ENCODE data around the gene LONRF3. TPM values are rescaled to one million over a fixed set of nuclear protein-coding genes. Genes with fewer than 3 reads are reported as not detected.
"Not testable (repeated sequence)": the region's sequence is repeated elsewhere in the genome, so short reads cannot be mapped to it uniquely, and the experiment has no call there.

LONRF3 gene
- total RNA-seq, 3 donors from 2014 or later, result 8.1 to 16.2 (median 9.8) TPM

DNA sequence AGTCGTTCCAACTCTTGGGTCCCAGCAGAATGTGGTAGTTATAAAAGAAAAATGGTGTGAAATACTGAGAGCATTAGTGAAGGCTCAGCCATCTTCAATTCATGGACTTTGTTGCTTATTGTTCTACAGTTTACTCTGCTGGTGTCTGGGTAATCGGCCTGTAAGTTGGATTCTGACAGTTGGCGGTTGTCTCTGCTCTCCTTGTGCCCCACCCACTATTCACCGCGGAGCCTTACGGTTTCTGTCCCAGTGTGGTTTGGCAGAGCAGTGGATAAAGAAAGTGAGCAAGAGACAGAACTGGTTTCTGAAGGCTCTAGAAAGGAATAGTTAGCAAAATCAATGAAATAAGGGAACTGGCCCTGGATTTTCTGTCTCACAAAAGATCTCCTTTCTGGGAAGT is 9.1 kb downstream of the LONRF3 start:
- Histone ChIP-seq H3K4me1 (ENCODE audit: low read depth) (no peaks in the 10 kb centered on the region), H3K36me3 (ENCODE audit: low read depth) (no peaks in the 10 kb centered on the region), H3K4me3 (no peak overlapping the region), H3K9me3 (no peaks in the 10 kb centered on the region)
- ATAC-seq, result peak; percentile 77
- peak in 2 of 3 donors; percentile 52 for DNase-seq
- TF ChIP-seq, protein P1, sequence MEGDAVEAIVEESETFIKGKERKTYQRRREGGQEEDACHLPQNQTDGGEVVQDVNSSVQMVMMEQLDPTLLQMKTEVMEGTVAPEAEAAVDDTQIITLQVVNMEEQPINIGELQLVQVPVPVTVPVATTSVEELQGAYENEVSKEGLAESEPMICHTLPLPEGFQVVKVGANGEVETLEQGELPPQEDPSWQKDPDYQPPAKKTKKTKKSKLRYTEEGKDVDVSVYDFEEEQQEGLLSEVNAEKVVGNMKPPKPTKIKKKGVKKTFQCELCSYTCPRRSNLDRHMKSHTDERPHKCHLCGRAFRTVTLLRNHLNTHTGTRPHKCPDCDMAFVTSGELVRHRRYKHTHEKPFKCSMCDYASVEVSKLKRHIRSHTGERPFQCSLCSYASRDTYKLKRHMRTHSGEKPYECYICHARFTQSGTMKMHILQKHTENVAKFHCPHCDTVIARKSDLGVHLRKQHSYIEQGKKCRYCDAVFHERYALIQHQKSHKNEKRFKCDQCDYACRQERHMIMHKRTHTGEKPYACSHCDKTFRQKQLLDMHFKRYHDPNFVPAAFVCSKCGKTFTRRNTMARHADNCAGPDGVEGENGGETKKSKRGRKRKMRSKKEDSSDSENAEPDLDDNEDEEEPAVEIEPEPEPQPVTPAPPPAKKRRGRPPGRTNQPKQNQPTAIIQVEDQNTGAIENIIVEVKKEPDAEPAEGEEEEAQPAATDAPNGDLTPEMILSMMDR (IDR thresholded peaks at IDR 0.05), result no peak
- intact Hi-C loops (cut with DNase I, micrococcal nuclease), result no loop called here

DNA sequence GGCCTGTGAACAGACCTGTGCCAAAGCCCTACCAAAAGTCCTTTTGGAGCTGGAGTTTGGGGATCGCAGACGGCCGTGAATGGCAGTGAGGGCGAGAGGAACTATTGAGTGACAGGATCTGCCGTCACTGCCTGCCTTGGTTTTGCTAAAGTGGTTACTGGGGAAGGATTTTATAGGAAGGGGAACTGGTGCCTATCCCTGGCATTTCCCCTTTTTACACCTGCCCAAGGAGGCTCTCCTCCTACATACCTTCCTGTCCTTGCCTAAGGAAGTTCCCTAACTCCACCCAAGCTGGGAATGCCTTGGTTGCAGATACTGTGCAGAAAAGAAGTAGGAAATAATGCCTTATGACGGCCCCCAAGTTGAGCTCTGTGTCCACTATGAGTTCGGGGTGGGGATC is 14.5 kb downstream of the LONRF3 start:
- no peaks in the 10 kb centered on the region for H3K36me3 ChIP-seq (ENCODE audit: low read depth)
- intact Hi-C loops (cut with DNase I, micrococcal nuclease), result no loop called here
- TF ChIP-seq, protein P1 (IDR thresholded peaks at IDR 0.05), result no peak
- no peaks in the 10 kb centered on the region for H3K4me1 ChIP-seq (ENCODE audit: low read depth)
- H3K4me3 ChIP-seq, result no peak overlapping the region
- no peak for ATAC-seq
- H3K9me3 ChIP-seq, result no peaks in the 10 kb centered on the region
- no peak for DNase-seq

DNA sequence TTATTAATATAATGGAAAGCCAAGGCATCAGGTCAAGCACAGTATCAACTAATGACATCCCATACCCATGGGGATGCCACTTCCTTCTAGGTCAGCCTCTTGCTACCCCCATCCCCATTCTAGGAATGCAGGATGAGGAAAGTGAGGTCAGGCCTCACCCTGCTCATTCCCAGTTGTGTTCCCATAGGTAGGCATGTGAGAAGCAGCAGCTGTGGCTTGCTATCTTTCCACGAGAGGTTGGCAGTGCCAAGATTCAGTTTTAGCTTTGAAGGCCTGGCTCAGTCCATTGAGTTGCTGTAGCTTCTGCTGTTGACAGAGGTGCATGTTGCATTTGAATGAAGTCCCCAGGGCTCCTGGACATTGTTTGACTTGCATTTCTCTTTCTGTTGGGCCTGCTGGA is 15.5 kb downstream of the LONRF3 start:
- no peak for DNase-seq
- TF ChIP-seq, protein P1 (IDR thresholded peaks at IDR 0.05), result no peak
- intact Hi-C loops (cut with DNase I, micrococcal nuclease), result no loop called here
- Histone ChIP-seq H3K36me3 (ENCODE audit: low read depth) (no peaks in the 10 kb centered on the region), H3K9me3 (no peaks in the 10 kb centered on the region), H3K4me3 (no peak overlapping the region), H3K4me1 (ENCODE audit: low read depth) (no peaks in the 10 kb centered on the region)
- no peak for ATAC-seq

DNA sequence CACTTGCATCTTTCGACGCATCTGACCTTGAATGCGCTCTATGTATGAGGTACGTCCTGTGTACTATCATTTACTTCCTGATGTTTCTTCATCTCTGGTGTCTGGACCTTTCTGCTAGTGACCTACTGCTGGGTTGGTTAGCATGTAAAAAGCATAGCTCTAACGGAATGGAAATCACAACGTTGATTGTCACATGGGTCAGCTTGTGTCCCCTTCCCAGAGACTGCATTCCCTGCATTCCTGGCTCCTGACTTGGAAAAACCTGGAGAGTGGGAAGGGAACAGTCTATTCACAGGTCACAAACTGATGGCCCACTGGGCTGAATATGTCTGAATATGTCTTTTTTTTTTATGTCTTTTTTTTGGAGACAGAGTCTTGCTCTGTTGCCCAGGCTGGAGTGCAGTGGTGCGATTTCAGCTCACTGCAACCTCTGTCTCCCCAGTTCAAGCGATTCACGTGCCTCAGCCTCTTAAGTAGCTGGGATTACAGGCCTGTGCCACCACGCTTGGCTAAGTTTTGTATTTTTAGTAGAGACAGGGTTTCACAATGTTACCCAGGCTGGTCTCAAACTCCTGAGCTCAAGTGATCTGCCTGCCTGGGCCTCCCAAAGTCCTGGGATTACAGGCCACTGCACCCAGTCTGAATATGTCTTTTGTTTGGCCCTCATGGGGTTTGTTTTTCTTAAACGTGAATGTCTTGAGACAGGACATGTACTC is 16.3 kb downstream of the LONRF3 start:
- intact Hi-C loops (cut with DNase I, micrococcal nuclease), result no loop called here
- no peaks in the 10 kb centered on the region for H3K36me3 ChIP-seq (ENCODE audit: low read depth)
- TF ChIP-seq, protein P1 (IDR thresholded peaks at IDR 0.05), result no peak
- DNase-seq (no peak), ATAC-seq (no peak)
- H3K4me1 ChIP-seq (ENCODE audit: low read depth), result no peaks in the 10 kb centered on the region
- H3K4me3 ChIP-seq, result no peak overlapping the region
- H3K9me3 ChIP-seq, result no peaks in the 10 kb centered on the region

DNA sequence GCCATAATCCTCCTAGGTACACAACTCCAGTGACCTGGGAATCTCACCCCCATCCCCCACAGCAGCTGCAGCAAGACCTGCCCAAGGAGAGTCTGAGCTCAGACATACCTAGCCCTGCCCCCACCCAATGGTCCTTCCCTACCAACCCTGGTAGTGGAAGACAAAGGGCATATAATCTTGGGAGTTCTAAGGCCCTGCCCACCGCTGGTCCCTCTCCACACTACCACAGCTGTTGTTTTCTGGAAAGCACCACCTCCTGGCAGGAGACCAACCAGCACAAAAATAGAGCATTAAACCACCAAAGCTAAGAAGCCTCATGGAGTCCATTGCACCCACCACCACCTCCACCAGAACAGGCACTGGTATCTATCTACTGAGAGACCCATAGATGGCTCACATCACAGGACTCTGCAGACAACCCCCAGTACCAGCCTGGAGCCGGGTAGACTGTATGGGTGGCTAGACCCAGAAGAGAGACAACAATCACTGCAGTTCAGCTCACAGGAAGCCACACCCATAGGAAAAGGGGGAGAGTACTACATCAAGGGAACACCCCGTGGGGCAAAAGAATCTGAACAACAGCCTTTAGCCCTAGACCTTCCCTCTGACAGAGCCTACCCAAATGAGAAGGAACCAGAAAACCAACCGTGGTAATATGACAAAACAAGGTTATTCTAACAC is 18.2 kb downstream of the LONRF3 start:
- H3K9me3 ChIP-seq; ATAC-seq; H3K4me3 ChIP-seq; intact Hi-C loops (cut with DNase I, micrococcal nuclease); H3K36me3 ChIP-seq (ENCODE audit: low read depth); H3K4me1 ChIP-seq (ENCODE audit: low read depth): not testable (repeated sequence)
- peak in 1 of 3 donors; percentile 7 for DNase-seq

DNA sequence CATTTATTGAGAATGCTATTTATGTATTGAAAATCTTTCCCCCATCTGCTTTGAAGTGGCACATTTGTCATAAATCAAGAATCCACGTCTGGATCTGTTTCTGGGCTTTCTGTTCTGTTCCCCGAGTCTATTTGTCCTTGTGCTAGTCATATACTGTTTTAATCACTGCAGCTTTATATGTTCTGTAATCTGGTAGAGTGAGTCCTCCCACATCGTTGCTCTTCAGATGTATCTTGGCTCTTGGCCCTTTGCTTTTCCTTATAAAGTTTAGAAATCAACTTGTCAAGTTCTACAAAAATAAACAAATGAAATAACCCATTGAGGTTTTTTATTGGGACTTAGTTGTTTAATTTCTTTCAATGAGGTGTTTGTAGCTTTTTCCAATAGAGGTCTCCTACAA is 29.0 kb downstream of the LONRF3 start:
- no peaks in the 10 kb centered on the region for H3K9me3 ChIP-seq
- H3K36me3 ChIP-seq (ENCODE audit: low read depth), result no peaks in the 10 kb centered on the region
- no peak for ATAC-seq
- H3K4me1 ChIP-seq (ENCODE audit: low read depth), result no peaks in the 10 kb centered on the region
- intact Hi-C loops (cut with DNase I, micrococcal nuclease), result loop anchor here in 1 of 2 donors (10.0 kb wide), 1 partner anchor 159 kb away; no protein-coding TSS in a partner anchor
- H3K4me3 ChIP-seq, result no peak overlapping the region
- TF ChIP-seq, protein P1 (IDR thresholded peaks at IDR 0.05), result no peak
- no peak for DNase-seq
